KMS-11 (cell line): Measurements from ENCODE around the gene KIF1A.

Source experiments
- H2AFZ ChIP-seq: fragments of 200-600 bp; sonication (generic); 2 replicates; pipeline ENCODE4 v1.6.1; 2016; ENCODE audit warnings: antibody characterized with exemption, mixed run types, low read depth
- H3K27ac ChIP-seq: fragments of 200-600 bp; sonication (generic); 2 replicates; pipeline ENCODE4 v1.6.1; 2016; ENCODE audit warnings: mild to moderate bottlenecking, mixed run types
- H3K27me3 ChIP-seq: fragments of 200-600 bp; sonication (generic); 2 replicates; pipeline ENCODE4 v1.6.1; 2017; ENCODE audit warnings: mild to moderate bottlenecking, low read depth, mixed run types, moderate library complexity; ENCODE audit not compliant: insufficient read depth
- H3K36me3 ChIP-seq: fragments of 200-600 bp; sonication (generic); 2 replicates; pipeline ENCODE4 v1.6.1; 2017; ENCODE audit warnings: mild to moderate bottlenecking, mixed run types; ENCODE audit not compliant: insufficient read depth
- H3K4me1 ChIP-seq: fragments of 200-600 bp; sonication (generic); 2 replicates; pipeline ENCODE4 v1.6.1; 2016; ENCODE audit warnings: mild to moderate bottlenecking, low read depth, mixed run types; ENCODE audit not compliant: poor library complexity, severe bottlenecking
- H3K4me2 ChIP-seq: fragments of 200-600 bp; sonication (generic); 2 replicates; pipeline ENCODE4 v1.7.0; 2016; ENCODE audit warnings: mild to moderate bottlenecking, mixed run types
- H3K4me3 ChIP-seq: fragments of 200-600 bp; sonication (generic); IDR thresholded peaks from 2 replicates; pipeline ENCODE4 v1.6.1; 2017; ENCODE audit warnings: low read depth, low read length, mixed read lengths; ENCODE audit not compliant: insufficient read depth
- H3K79me2 ChIP-seq: fragments of 200-600 bp; sonication (generic); 2 replicates; pipeline ENCODE4 v1.6.1; 2016; ENCODE audit warnings: low read depth, mixed run types; ENCODE audit not compliant: insufficient read depth
- H3K9ac ChIP-seq: fragments of 200-600 bp; sonication (generic); 2 replicates; pipeline ENCODE4 v1.6.1; 2016; ENCODE audit warnings: mild to moderate bottlenecking, mixed run types
- H4K20me1 ChIP-seq: fragments of 200-600 bp; sonication (generic); 2 replicates; pipeline ENCODE4 v1.6.1; 2016; ENCODE audit warnings: mild to moderate bottlenecking, mixed run types; ENCODE audit not compliant: insufficient read depth
- CTCF ChIP-seq: fragments of 200-600 bp; sonication (generic); conservative IDR thresholded peaks from 2 replicates; pipeline ENCODE4 v1.6.1; 2017; ENCODE audit warnings: low read depth, mild to moderate bottlenecking, antibody characterized with exemption, low read length, moderate library complexity, mixed read lengths

KIF1A gene

GRCh38 chr2:240670402-240670801 is 149.6 kb downstream of the KIF1A start:
- no peaks in the 10 kb centered on the region for H3K36me3 ChIP-seq
- H3K9ac ChIP-seq, result no peak overlapping the region
- no peaks in the 10 kb centered on the region for H4K20me1 ChIP-seq
- H3K4me2 ChIP-seq, result no peak overlapping the region
- no peak overlapping the region for H2AFZ ChIP-seq
- H3K27ac ChIP-seq, result no peak overlapping the region
- no peaks in the 10 kb centered on the region for H3K79me2 ChIP-seq
- no peak overlapping the region for H3K4me3 ChIP-seq
- TF ChIP-seq CTCF, result no peak
- H3K4me1 ChIP-seq, result no peaks in the 10 kb centered on the region
- H3K27me3 ChIP-seq, result peaks cover 28% of the 10 kb centered on the region; the same call in 1 of the 2 replicates

- H3K9ac ChIP-seq, result no peak overlapping the region
- H4K20me1 ChIP-seq, result no peaks in the 10 kb centered on the region
- no peaks in the 10 kb centered on the region for H3K36me3 ChIP-seq
- no peak overlapping the region for H3K4me2 ChIP-seq
- H2AFZ ChIP-seq, result no peak overlapping the region
- H3K4me1 ChIP-seq, result no peaks in the 10 kb centered on the region
- no peak overlapping the region for H3K27ac ChIP-seq
- no peak overlapping the region for H3K4me3 ChIP-seq
- no peaks in the 10 kb centered on the region for H3K79me2 ChIP-seq
- TF ChIP-seq CTCF, result no peak
- H3K27me3 ChIP-seq, result peaks cover 17% of the 10 kb centered on the region; the same call in 1 of the 2 replicates
These were observed 155.4 kb downstream of the KIF1A start for GRCh38 chr2:240664622-240665021.
